LHCN-M2 (cell line): ENCODE measurements around the gene KRTAP2-4. TPM values are rescaled to one million over a fixed set of nuclear protein-coding genes. Genes with fewer than 3 reads are reported as not detected.

ENCODE experiments used
- DNase-seq: peaks from one replicate; pipeline ENCODE4 v3.0.0-alpha.2; 2012; ENCODE audit warnings: low read depth
- total RNA-seq: library from RNA; depleted of rRNA; stranded (reverse); fragments of >200 nt; gene quantifications from 2 replicates; pipeline ENCODE4 v1.2.3, GENCODE V29; 2014; rRNA removed

The KRTAP2-4 gene
- total RNA-seq, 1 experiment from 2014 or later = not detected

GRCh38 chr17:41037853-41038350 is 27.8 kb downstream of the KRTAP2-4 start:
- DNase-seq = no peak

- peak; percentile 68 for DNase-seq
Observed at GRCh38 chr17:41034346-41034935, 31.2 kb downstream of the KRTAP2-4 start, which contains the start of gene KRTAP1-3. Gene KRTAP1-3 (minus strand): TSS chr17:41034874. CDS start chr17:41034821, 53 bp downstream.

GRCh38 chr17:41029633-41030245 is 35.9 kb downstream of the KRTAP2-4 start, which contains the start of gene KRTAP1-4:
Gene KRTAP1-4 (minus strand): TSS chr17:41030195. CDS start chr17:41030078, 117 bp downstream.
- DNase-seq = no peak

GRCh38 chr17:41026715-41027471 is 38.8 kb downstream of the KRTAP2-4 start, which contains the start of gene KRTAP1-5:
Gene KRTAP1-5 (minus strand): TSS chr17:41027208. CDS start chr17:41027155, 53 bp downstream.
- DNase-seq = peak; percentile 98

GRCh38 chr17:41024697-41025096 is 41.0 kb downstream of the KRTAP2-4 start:
- DNase-seq = peak; percentile 38

GRCh38 chr17:41020336-41020735 is 45.3 kb downstream of the KRTAP2-4 start:
- no peak for DNase-seq

GRCh38 chr17:41019415-41019814 is 46.3 kb downstream of the KRTAP2-4 start:
- no peak for DNase-seq

GRCh38 chr17:41018541-41018940 is 47.1 kb downstream of the KRTAP2-4 start:
- DNase-seq = no peak

GRCh38 chr17:41016578-41017215 is 49.0 kb downstream of the KRTAP2-4 start:
- DNase-seq = no peak

- no peak for DNase-seq
Observed at GRCh38 chr17:41015454-41015853, 50.2 kb downstream of the KRTAP2-4 start.

Other genes starting within 250 kb of the KRTAP2-4 start
- gene KRT10, start 243.3 kb downstream of the KRTAP2-4 start, total RNA-seq = 20.1 and 33.0 TPM in 2 replicates
- not detected in 2 replicates for gene KRT12, start 198.7 kb downstream of the KRTAP2-4 start, total RNA-seq
- gene KRT20, start 180.6 kb downstream of the KRTAP2-4 start, total RNA-seq = not detected in 2 replicates
- gene KRT23, start 128.2 kb downstream of the KRTAP2-4 start, total RNA-seq = not detected in 2 replicates
- gene KRT39, start 98.9 kb downstream of the KRTAP2-4 start, total RNA-seq = not detected in 2 replicates
- gene KRT40, start 81.6 kb downstream of the KRTAP2-4 start, total RNA-seq = not detected in 2 replicates
- not detected in 2 replicates for gene KRTAP3-3, start 71.7 kb downstream of the KRTAP2-4 start, total RNA-seq
- gene KRTAP3-2, start 66.0 kb downstream of the KRTAP2-4 start, total RNA-seq = not detected in 2 replicates
- gene KRTAP3-1, start 56.8 kb downstream of the KRTAP2-4 start, total RNA-seq = not detected in 2 replicates
- 2.8 and 6.0 TPM in 2 replicates for gene KRTAP1-5, start 38.7 kb downstream of the KRTAP2-4 start, total RNA-seq
- gene KRTAP1-4, start 35.7 kb downstream of the KRTAP2-4 start, total RNA-seq = not detected in 2 replicates
- not detected in 2 replicates for gene KRTAP1-3, start 31.0 kb downstream of the KRTAP2-4 start, total RNA-seq
- gene KRTAP1-1, start 24.4 kb downstream of the KRTAP2-4 start, total RNA-seq = not detected in 2 replicates
- gene KRTAP2-1, start 18.6 kb downstream of the KRTAP2-4 start, total RNA-seq = not detected in 2 replicates
- not detected in 2 replicates for gene KRTAP2-2, start 10.6 kb downstream of the KRTAP2-4 start, total RNA-seq
- 0.80 and 3.4 TPM in 2 replicates for gene KRTAP2-3, start 5.8 kb downstream of the KRTAP2-4 start, total RNA-seq
- gene KRTAP4-7, start 18.3 kb upstream of the KRTAP2-4 start, total RNA-seq = not detected in 2 replicates
- not detected in 2 replicates for gene KRTAP4-8, start 32.3 kb upstream of the KRTAP2-4 start, total RNA-seq
- gene KRTAP4-16, start 36.3 kb upstream of the KRTAP2-4 start, total RNA-seq = not detected in 2 replicates
- not detected in 2 replicates for gene KRTAP4-9, start 39.5 kb upstream of the KRTAP2-4 start, total RNA-seq
- not detected in 2 replicates for gene KRTAP4-11, start 52.5 kb upstream of the KRTAP2-4 start, total RNA-seq
- gene KRTAP4-12, start 58.3 kb upstream of the KRTAP2-4 start, total RNA-seq = not detected in 2 replicates
- not detected in 2 replicates for gene KRTAP4-6, start 74.7 kb upstream of the KRTAP2-4 start, total RNA-seq
- not detected in 2 replicates for gene KRTAP4-5, start 83.9 kb upstream of the KRTAP2-4 start, total RNA-seq
- not detected in 2 replicates for gene KRTAP4-4, start 94.9 kb upstream of the KRTAP2-4 start, total RNA-seq
- not detected in 2 replicates for gene KRTAP4-3, start 102.3 kb upstream of the KRTAP2-4 start, total RNA-seq
- not detected in 2 replicates for gene KRTAP4-2, start 112.3 kb upstream of the KRTAP2-4 start, total RNA-seq
- not detected in 2 replicates for gene KRTAP4-1, start 119.0 kb upstream of the KRTAP2-4 start, total RNA-seq
- gene KRTAP9-1, start 124.0 kb upstream of the KRTAP2-4 start, total RNA-seq = not detected in 2 replicates
- not detected in 2 replicates for gene KRTAP9-2, start 160.8 kb upstream of the KRTAP2-4 start, total RNA-seq
- not detected in 2 replicates for gene KRTAP9-3, start 166.6 kb upstream of the KRTAP2-4 start, total RNA-seq
- gene KRTAP9-8, start 172.1 kb upstream of the KRTAP2-4 start, total RNA-seq = not detected in 2 replicates
- not detected in 2 replicates for gene KRTAP9-4, start 183.8 kb upstream of the KRTAP2-4 start, total RNA-seq
- gene KRTAP9-9, start 189.5 kb upstream of the KRTAP2-4 start, total RNA-seq = not detected in 2 replicates
- gene KRTAP9-6, start 199.5 kb upstream of the KRTAP2-4 start, total RNA-seq = not detected in 2 replicates
- not detected in 2 replicates for gene KRTAP9-7, start 209.8 kb upstream of the KRTAP2-4 start, total RNA-seq
- not detected in 2 replicates for gene KRTAP29-1, start 237.0 kb upstream of the KRTAP2-4 start, total RNA-seq
- gene KRTAP16-1, start 243.4 kb upstream of the KRTAP2-4 start, total RNA-seq = not detected in 2 replicates
- not detected in 2 replicates for gene KRTAP17-1, start 249.8 kb upstream of the KRTAP2-4 start, total RNA-seq